Measurements from ENCODE around the gene SUN3. TPM values are rescaled to one million over a fixed set of nuclear protein-coding genes. Genes with fewer than 3 reads are reported as not detected.

Gene SUN3
- total and polyA plus RNA-seq, 2 of the 8 experiments (the other 6 are each of a cell fraction or from before 2014, with no cell fraction given): not detected

GRCh38 chr7:48048113-48048512 lies 19.2 kb upstream of the SUN3 start:
- H3K4me2 ChIP-seq (ENCODE audit: insufficient read depth in 1 of 2, low read depth in 2 of 2, low read length in 2 of 2): no peak overlapping the region
- TF ChIP-seq, protein P1, sequence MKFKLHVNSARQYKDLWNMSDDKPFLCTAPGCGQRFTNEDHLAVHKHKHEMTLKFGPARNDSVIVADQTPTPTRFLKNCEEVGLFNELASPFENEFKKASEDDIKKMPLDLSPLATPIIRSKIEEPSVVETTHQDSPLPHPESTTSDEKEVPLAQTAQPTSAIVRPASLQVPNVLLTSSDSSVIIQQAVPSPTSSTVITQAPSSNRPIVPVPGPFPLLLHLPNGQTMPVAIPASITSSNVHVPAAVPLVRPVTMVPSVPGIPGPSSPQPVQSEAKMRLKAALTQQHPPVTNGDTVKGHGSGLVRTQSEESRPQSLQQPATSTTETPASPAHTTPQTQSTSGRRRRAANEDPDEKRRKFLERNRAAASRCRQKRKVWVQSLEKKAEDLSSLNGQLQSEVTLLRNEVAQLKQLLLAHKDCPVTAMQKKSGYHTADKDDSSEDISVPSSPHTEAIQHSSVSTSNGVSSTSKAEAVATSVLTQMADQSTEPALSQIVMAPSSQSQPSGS (IDR thresholded peaks at IDR 0.05; ENCODE audit: low read length): no peak
- TF ChIP-seq TCF12 (IDR thresholded peaks at IDR 0.05; ENCODE audit: low read depth, low read length) (no peak), CTCF (IDR thresholded peaks at IDR 0.05; ENCODE audit: control extremely low read depth in 1 of 3, insufficient read depth in 1 of 3, low read depth in 1 of 3, low read length in 3 of 3) (no peak), NANOG (IDR thresholded peaks at IDR 0.05; ENCODE audit: insufficient read depth, low read depth, low read length, poor library complexity, severe bottlenecking) (no peak), HDAC2 (IDR thresholded peaks at IDR 0.05; ENCODE audit: borderline replicate concordance in 1 of 2, low read depth in 2 of 2, low read length in 2 of 2) (no peak), CHD1 (IDR thresholded peaks at IDR 0.05; ENCODE audit: low read depth, low read length) (no peak), KDM5A (IDR thresholded peaks at IDR 0.05; ENCODE audit: low read length) (no peak), ZNF274 (IDR thresholded peaks at IDR 0.05; ENCODE audit: borderline replicate concordance, extremely low read depth, low read length) (no peak), CREB1 (IDR thresholded peaks at IDR 0.05) (no peak)

More at GRCh38 chr7:48048113-48048512, 19.2 kb upstream of the SUN3 start:
- Histone ChIP-seq H3K56ac (replicated peaks; ENCODE audit: insufficient read length, low read depth, low read length) (no peak overlapping the region), H2AFZ (ENCODE audit: low read length) (no peak overlapping the region), H3K4ac (replicated peaks; ENCODE audit: insufficient read length, low read depth, low read length) (no peak overlapping the region), H3K27ac (ENCODE audit: low read depth, low read length) (no peak overlapping the region), H3K4me3 (ENCODE audit: extremely low read depth in 1 of 4, insufficient read depth in 2 of 4, low read depth in 3 of 4, low read length in 4 of 4) (no peak overlapping the region), H2BK20ac (ENCODE audit: low read length) (no peak overlapping the region), H3K36me3 (ENCODE audit: control insufficient read depth in 2 of 4, insufficient read depth in 4 of 4, low read length in 3 of 4) (no peaks in the 10 kb centered on the region), H3K9ac (replicated peaks in 1 of 4; ENCODE audit: extremely low read depth in 1 of 4, low read depth in 3 of 4, low read length in 3 of 4) (0 out of 7 replicates have a peak overlapping the region, but pooled peaks of 1 of the 4 experiments have one; percentile 13), H4K20me1 (replicated peaks in 1 of 2; ENCODE audit: control insufficient read depth in 1 of 2, insufficient read depth in 2 of 2, low read length in 2 of 2) (no peaks in the 10 kb centered on the region), H3K27me3 (replicated peaks in 1 of 4; ENCODE audit: control insufficient read depth in 3 of 4, extremely low read depth in 1 of 4, insufficient read depth in 3 of 4, low read length in 3 of 4) (no peaks in the 10 kb centered on the region), H3K79me2 (ENCODE audit: control insufficient read depth in 1 of 2, insufficient read depth in 2 of 2, low read length in 2 of 2) (no peaks in the 10 kb centered on the region), H4K91ac (replicated peaks; ENCODE audit: insufficient read length, low read length) (no peak overlapping the region), H2BK5ac (ENCODE audit: low read depth, low read length) (no peak overlapping the region), H3K18ac (ENCODE audit: extremely low read depth, low read length) (no peak overlapping the region), H2BK12ac (ENCODE audit: low read depth, low read length) (0 out of 2 replicates have a peak overlapping the region, but pooled peaks have one; percentile 60), H3K14ac (ENCODE audit: insufficient read length) (no peak overlapping the region), H4K8ac (ENCODE audit: extremely low read depth, insufficient read depth, low read length) (no peak overlapping the region), H3K4me1 (replicated peaks in 1 of 4; ENCODE audit: control insufficient read depth in 3 of 4, insufficient read depth in 4 of 4, low read length in 3 of 4) (peaks cover 0 to 2% (median under 1%) of the 10 kb centered on the region in 4 experiments; a peak in 4 of 7 replicates), H3K9me3 (ENCODE audit: insufficient read depth in 2 of 2, low read depth in 1 of 2, low read length in 1 of 2) (no peaks in the 10 kb centered on the region), H3K23ac (ENCODE audit: insufficient read length) (no peak overlapping the region), H3K79me1 (ENCODE audit: low read depth, low read length) (no peaks in the 10 kb centered on the region), H4K5ac (ENCODE audit: insufficient read length, low read depth, low read length) (no peak overlapping the region), H2BK15ac (ENCODE audit: low read length) (0 out of 2 replicates have a peak overlapping the region, but pooled peaks have one; percentile 61), H3K23me2 (ENCODE audit: low read depth, low read length) (no peaks in the 10 kb centered on the region; the same call in 1 of the 2 replicates), H2BK120ac (replicated peaks; ENCODE audit: low read depth, low read length) (no peak overlapping the region), H2AK5ac (ENCODE audit: low read depth, low read length) (peak overlapping the region; percentile 86; the same call in 1 of the 2 replicates)
- ChIA-PET POLR2A (ENCODE audit: partially characterized antibody) (no interaction called here), CTCF (ENCODE audit: partially characterized antibody) (no interaction called here)
- 91% methylated on average over 8 of the region's 8 CpGs; no CpG with 5 or more reads in 1 of the 2 experiments for WGBS, 2 experiments (ENCODE audit: extremely low coverage in 1 of 2, insufficient coverage in 1 of 2, insufficient read length in 1 of 2, insufficient replicate concordance in 2 of 2, low coverage in 1 of 2, low lambda C conversion rate in 2 of 2, missing lambda C conversion rate in 1 of 2)
- DNase-seq (ENCODE audit: low read depth in 1 of 2, low spot score in 2 of 2) (no peak), FAIRE-seq (no peak)

Measured in H1 (cell line).